Loucy (cell line): Measurements from ENCODE around the gene NFIX.

ENCODE experiments used
- H2AFZ ChIP-seq: fragments of 200-600 bp; sonication (generic); 2 replicates; pipeline ENCODE4 v1.6.0; 2016; ENCODE audit warnings: antibody characterized with exemption, mild to moderate bottlenecking, low read length, moderate library complexity
- H3F3A ChIP-seq: fragments of 200-600 bp; 2 replicates; pipeline ENCODE4 v1.6.0; 2016; ENCODE audit warnings: antibody characterized with exemption, low read depth, mild to moderate bottlenecking
- H3K27me3 ChIP-seq: fragments of 200-600 bp; sonication (generic); 2 replicates; pipeline ENCODE4 v1.6.1; 2014; ENCODE audit warnings: low read length, mild to moderate bottlenecking; ENCODE audit not compliant: insufficient read depth, poor library complexity, severe bottlenecking
- H3K36me3 ChIP-seq: fragments of 200-600 bp; sonication (generic); 2 replicates; pipeline ENCODE4 v1.6.1; 2016; ENCODE audit warnings: low read length; ENCODE audit not compliant: insufficient read depth
- H3K4me1 ChIP-seq: fragments of 200-600 bp; sonication (generic); 2 replicates; pipeline ENCODE4 v1.5.1; 2014; ENCODE audit warnings: low read length, mild to moderate bottlenecking; ENCODE audit not compliant: insufficient read depth, poor library complexity, severe bottlenecking
- H3K4me2 ChIP-seq: fragments of 200-600 bp; sonication (generic); 2 replicates; pipeline ENCODE4 v1.6.0; 2014; ENCODE audit warnings: antibody characterized with exemption, low read length, low read depth, mild to moderate bottlenecking; ENCODE audit not compliant: poor library complexity, severe bottlenecking
- H3K4me3 ChIP-seq: fragments of 200-600 bp; sonication (generic); 2 replicates; pipeline ENCODE4 v1.5.1; 2014; ENCODE audit warnings: low read length, mild to moderate bottlenecking, mixed read lengths; ENCODE audit not compliant: poor library complexity, severe bottlenecking
- H3K79me2 ChIP-seq: fragments of 200-600 bp; sonication (generic); 2 replicates; pipeline ENCODE4 v1.6.1; 2014; ENCODE audit warnings: low read length; ENCODE audit not compliant: insufficient read depth
- H3K9ac ChIP-seq: fragments of 200-600 bp; sonication (generic); 2 replicates; pipeline ENCODE4 v1.6.0; 2014; ENCODE audit warnings: mild to moderate bottlenecking, low read depth, low read length, moderate library complexity; ENCODE audit not compliant: poor library complexity, severe bottlenecking
- H3K9me2 ChIP-seq: fragments of 200-600 bp; sonication (generic); replicated peaks from 2 replicates; pipeline ENCODE4 v1.6.1; 2016; ENCODE audit warnings: low read depth, low read length, mixed read lengths
- H3K9me3 ChIP-seq: fragments of 200-600 bp; sonication (generic); 2 replicates; pipeline ENCODE4 v1.6.1; 2014; ENCODE audit warnings: mild to moderate bottlenecking, antibody characterized with exemption, low read length, low read depth; ENCODE audit not compliant: insufficient read depth
- H4K20me1 ChIP-seq: fragments of 200-600 bp; sonication (generic); 2 replicates; pipeline ENCODE4 v1.6.0; 2014; ENCODE audit warnings: antibody characterized with exemption, low read length, mild to moderate bottlenecking; ENCODE audit not compliant: insufficient read depth, poor library complexity, severe bottlenecking
- EZH2phosphoT487 ChIP-seq: fragments of 200-600 bp; IDR thresholded peaks from 2 replicates; pipeline ENCODE4 v1.6.1; 2018; ENCODE audit warnings: antibody characterized with exemption, mild to moderate bottlenecking, moderate library complexity, borderline replicate concordance
- TF ChIP-seq, protein P1 (sequence below): fragments of 200-600 bp; sonication (generic); conservative IDR thresholded peaks from 2 replicates; pipeline ENCODE4 v1.5.1; 2014; ENCODE audit warnings: mild to moderate bottlenecking, antibody characterized with exemption, low read length

The NFIX gene

GRCh38 chr19:13074378-13074777 lies 79.1 kb downstream of the NFIX start:
- H2AFZ ChIP-seq, result no peak overlapping the region
- H3K79me2 ChIP-seq, result no peaks in the 10 kb centered on the region

DNA sequence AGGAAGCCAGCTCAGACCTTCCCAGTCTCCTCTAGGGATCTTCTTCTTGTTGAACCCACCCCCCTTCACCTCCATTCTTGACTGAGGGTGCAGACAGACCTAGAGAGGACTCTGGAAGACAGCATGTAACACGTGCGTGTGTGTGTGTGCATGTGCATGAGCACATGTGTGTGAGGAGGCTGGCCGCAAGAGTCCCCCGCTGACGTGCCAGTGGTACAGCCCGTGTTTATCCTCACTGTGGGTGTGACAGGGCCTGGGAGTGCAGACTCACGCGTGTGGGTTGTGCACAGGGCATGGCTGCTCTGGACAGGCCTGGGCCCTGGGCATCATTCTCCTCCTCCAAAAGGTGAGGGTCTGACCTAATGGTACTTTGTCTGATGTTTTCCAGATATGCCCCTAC lies 81.0 kb downstream of the NFIX start:
- H3K4me3 ChIP-seq, result no peak overlapping the region
- H3K4me1 ChIP-seq, result peaks cover 3% of the 10 kb centered on the region
- H3K9me3 ChIP-seq, result no peaks in the 10 kb centered on the region
- H3K9ac ChIP-seq, result no peak overlapping the region
- H3K36me3 ChIP-seq, result no peaks in the 10 kb centered on the region
- no peak for TF ChIP-seq EZH2phosphoT487
- TF ChIP-seq, protein P1, sequence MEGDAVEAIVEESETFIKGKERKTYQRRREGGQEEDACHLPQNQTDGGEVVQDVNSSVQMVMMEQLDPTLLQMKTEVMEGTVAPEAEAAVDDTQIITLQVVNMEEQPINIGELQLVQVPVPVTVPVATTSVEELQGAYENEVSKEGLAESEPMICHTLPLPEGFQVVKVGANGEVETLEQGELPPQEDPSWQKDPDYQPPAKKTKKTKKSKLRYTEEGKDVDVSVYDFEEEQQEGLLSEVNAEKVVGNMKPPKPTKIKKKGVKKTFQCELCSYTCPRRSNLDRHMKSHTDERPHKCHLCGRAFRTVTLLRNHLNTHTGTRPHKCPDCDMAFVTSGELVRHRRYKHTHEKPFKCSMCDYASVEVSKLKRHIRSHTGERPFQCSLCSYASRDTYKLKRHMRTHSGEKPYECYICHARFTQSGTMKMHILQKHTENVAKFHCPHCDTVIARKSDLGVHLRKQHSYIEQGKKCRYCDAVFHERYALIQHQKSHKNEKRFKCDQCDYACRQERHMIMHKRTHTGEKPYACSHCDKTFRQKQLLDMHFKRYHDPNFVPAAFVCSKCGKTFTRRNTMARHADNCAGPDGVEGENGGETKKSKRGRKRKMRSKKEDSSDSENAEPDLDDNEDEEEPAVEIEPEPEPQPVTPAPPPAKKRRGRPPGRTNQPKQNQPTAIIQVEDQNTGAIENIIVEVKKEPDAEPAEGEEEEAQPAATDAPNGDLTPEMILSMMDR, result no peak
- H3K79me2 ChIP-seq, result no peaks in the 10 kb centered on the region
- no peaks in the 10 kb centered on the region for H3K27me3 ChIP-seq
- H3K4me2 ChIP-seq, result no peak overlapping the region
- no peak overlapping the region for H2AFZ ChIP-seq
- no peaks in the 10 kb centered on the region for H3F3A ChIP-seq
- H4K20me1 ChIP-seq, result no peaks in the 10 kb centered on the region
- no peaks in the 10 kb centered on the region for H3K9me2 ChIP-seq

More at GRCh38 chr19:13074378-13074777, 79.1 kb downstream of the NFIX start:
- Histone ChIP-seq H3K9me2 (no peaks in the 10 kb centered on the region), H3F3A (no peaks in the 10 kb centered on the region), H3K36me3 (no peaks in the 10 kb centered on the region), H4K20me1 (no peaks in the 10 kb centered on the region), H3K27me3 (no peaks in the 10 kb centered on the region), H3K9me3 (no peaks in the 10 kb centered on the region), H3K9ac (no peak overlapping the region), H3K4me2 (no peak overlapping the region), H3K4me1 (peaks cover 3% of the 10 kb centered on the region), H3K4me3 (no peak overlapping the region)
- TF ChIP-seq, protein P1, result no peak
- no peak for TF ChIP-seq EZH2phosphoT487

- H3F3A ChIP-seq, result no peaks in the 10 kb centered on the region
- no peaks in the 10 kb centered on the region for H3K9me2 ChIP-seq
- peaks cover 3% of the 10 kb centered on the region for H3K4me1 ChIP-seq
- H4K20me1 ChIP-seq, result no peaks in the 10 kb centered on the region
- no peak overlapping the region for H3K9ac ChIP-seq
- no peak overlapping the region for H2AFZ ChIP-seq
- H3K27me3 ChIP-seq, result no peaks in the 10 kb centered on the region
- TF ChIP-seq, protein P1, result no peak
- no peak for TF ChIP-seq EZH2phosphoT487
- H3K4me3 ChIP-seq, result no peak overlapping the region
- H3K36me3 ChIP-seq, result no peaks in the 10 kb centered on the region
- no peaks in the 10 kb centered on the region for H3K79me2 ChIP-seq
- no peak overlapping the region for H3K4me2 ChIP-seq
- H3K9me3 ChIP-seq, result no peaks in the 10 kb centered on the region
Measured at GRCh38 chr19:13076787-13077186, 81.5 kb downstream of the NFIX start.
